Measurements from ENCODE around the gene ZNF576. TPM values are rescaled to one million over a fixed set of nuclear protein-coding genes. Genes with fewer than 3 reads are reported as not detected.
"Not testable (repeated sequence)": the region's sequence is repeated elsewhere in the genome, so short reads cannot be mapped to it uniquely, and the experiment has no call there.

ZNF576 gene
- total RNA-seq, 1 experiment from 2014 or later, result 6.2 TPM

- Histone ChIP-seq H3K36me3 (ENCODE audit: insufficient read depth, low read length) (no peaks in the 10 kb centered on the region), H3K9me2 (replicated peaks; ENCODE audit: insufficient read depth, low read length) (no peaks in the 10 kb centered on the region), H3K27me3 (ENCODE audit: low read length) (no peaks in the 10 kb centered on the region), H3K79me2 (ENCODE audit: low read length) (peaks cover 14% of the 10 kb centered on the region), H3K9me3 (ENCODE audit: low read length) (no peaks in the 10 kb centered on the region), H2AFZ (ENCODE audit: low read length) (no peak overlapping the region), H3K9ac (ENCODE audit: low read length) (no peak overlapping the region), H3K4me2 (ENCODE audit: low read depth, low read length, poor library complexity, severe bottlenecking) (no peak overlapping the region), H3K4me3 (ENCODE audit: low read length) (no peak overlapping the region), H3K27ac (ENCODE audit: low read length) (no peak overlapping the region), H4K20me1 (ENCODE audit: insufficient read depth, low read depth, low read length) (no peaks in the 10 kb centered on the region), H3K4me1 (ENCODE audit: low read length) (peaks cover 13% of the 10 kb centered on the region)
- DNase-seq, result no peak
Observed at GRCh38 chr19:43578787-43579186, 17.6 kb upstream of the ZNF576 start.

- Histone ChIP-seq H3K4me2 (ENCODE audit: low read depth, low read length, poor library complexity, severe bottlenecking) (no peak overlapping the region), H3K27me3 (ENCODE audit: low read length) (no peaks in the 10 kb centered on the region), H3K36me3 (ENCODE audit: insufficient read depth, low read length) (no peaks in the 10 kb centered on the region), H3K27ac (ENCODE audit: low read length) (no peak overlapping the region), H3K9me2 (replicated peaks; ENCODE audit: insufficient read depth, low read length) (no peaks in the 10 kb centered on the region), H3K4me3 (ENCODE audit: low read length) (no peak overlapping the region), H3K9ac (ENCODE audit: low read length) (no peak overlapping the region), H4K20me1 (ENCODE audit: insufficient read depth, low read depth, low read length) (no peaks in the 10 kb centered on the region), H3K4me1 (ENCODE audit: low read length) (peaks cover 3% of the 10 kb centered on the region), H3K9me3 (ENCODE audit: low read length) (no peaks in the 10 kb centered on the region), H3K79me2 (ENCODE audit: low read length) (no peaks in the 10 kb centered on the region), H2AFZ (ENCODE audit: low read length) (no peak overlapping the region)
- DNase-seq, result no peak
Observed at GRCh38 chr19:43581467-43581866, 14.9 kb upstream of the ZNF576 start.

DNA sequence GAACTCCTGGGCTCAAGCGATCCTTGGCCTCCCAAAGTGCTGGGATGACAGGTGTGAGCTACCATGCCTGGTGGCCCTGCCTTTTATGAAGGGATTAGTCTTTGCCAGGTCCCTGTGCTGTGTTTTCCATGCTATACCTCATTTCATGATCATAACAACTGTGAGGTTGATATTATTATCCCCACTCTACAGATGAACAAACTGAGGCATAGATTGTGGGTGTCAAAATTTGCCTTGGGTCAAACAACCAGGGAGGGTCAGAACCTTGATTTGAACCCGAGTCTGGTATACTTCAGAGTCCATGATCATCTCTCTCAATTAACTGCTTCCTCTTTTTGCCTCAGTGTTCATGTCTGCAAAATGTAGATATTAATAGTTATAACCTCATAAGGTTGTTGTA, 13.9 kb upstream of the ZNF576 start:
- no peak overlapping the region for H3K4me3 ChIP-seq (ENCODE audit: low read length)
- peaks cover 3% of the 10 kb centered on the region for H3K4me1 ChIP-seq (ENCODE audit: low read length)
- H3K27ac ChIP-seq (ENCODE audit: low read length), result no peak overlapping the region
- H3K9me3 ChIP-seq (ENCODE audit: low read length), result no peaks in the 10 kb centered on the region
- no peaks in the 10 kb centered on the region for H3K36me3 ChIP-seq (ENCODE audit: insufficient read depth, low read length)
- H3K9me2 ChIP-seq (replicated peaks; ENCODE audit: insufficient read depth, low read length), result no peaks in the 10 kb centered on the region
- no peaks in the 10 kb centered on the region for H3K27me3 ChIP-seq (ENCODE audit: low read length)
- H2AFZ ChIP-seq (ENCODE audit: low read length), result no peak overlapping the region
- no peaks in the 10 kb centered on the region for H3K79me2 ChIP-seq (ENCODE audit: low read length)
- no peaks in the 10 kb centered on the region for H4K20me1 ChIP-seq (ENCODE audit: insufficient read depth, low read depth, low read length)
- H3K9ac ChIP-seq (ENCODE audit: low read length), result no peak overlapping the region
- H3K4me2 ChIP-seq (ENCODE audit: low read depth, low read length, poor library complexity, severe bottlenecking), result no peak overlapping the region
- no peak for DNase-seq

- Histone ChIP-seq H3K27ac (ENCODE audit: low read length) (no peak overlapping the region), H3K9ac (ENCODE audit: low read length) (no peak overlapping the region), H3K9me2 (replicated peaks; ENCODE audit: insufficient read depth, low read length) (no peaks in the 10 kb centered on the region), H3K79me2 (ENCODE audit: low read length) (no peaks in the 10 kb centered on the region), H3K9me3 (ENCODE audit: low read length) (no peaks in the 10 kb centered on the region), H4K20me1 (ENCODE audit: insufficient read depth, low read depth, low read length) (no peaks in the 10 kb centered on the region), H3K36me3 (ENCODE audit: insufficient read depth, low read length) (no peaks in the 10 kb centered on the region), H2AFZ (ENCODE audit: low read length) (no peak overlapping the region), H3K4me2 (ENCODE audit: low read depth, low read length, poor library complexity, severe bottlenecking) (no peak overlapping the region), H3K4me1 (ENCODE audit: low read length) (peaks cover 3% of the 10 kb centered on the region), H3K4me3 (ENCODE audit: low read length) (no peak overlapping the region), H3K27me3 (ENCODE audit: low read length) (no peaks in the 10 kb centered on the region)
- no peak for DNase-seq
Observed at GRCh38 chr19:43584484-43584883, 11.9 kb upstream of the ZNF576 start.

DNA sequence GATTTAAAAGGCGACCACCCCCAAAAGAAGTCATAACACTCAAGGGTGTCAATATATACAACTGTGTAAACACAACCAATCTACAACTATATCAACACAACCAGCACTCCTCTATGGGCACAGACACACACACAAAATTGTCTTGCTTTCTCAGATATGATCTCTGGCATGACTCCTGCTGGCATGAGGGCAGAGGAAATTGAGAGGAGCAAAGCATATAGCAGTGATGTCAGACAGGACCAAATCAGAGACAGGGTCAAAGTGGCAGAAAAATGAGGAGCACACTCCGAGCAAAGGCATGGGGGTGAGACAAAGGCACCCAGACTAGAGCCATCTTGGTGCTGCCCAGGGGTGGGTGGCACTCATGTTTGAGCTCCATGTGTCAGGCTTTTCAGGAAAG, 10.0 kb upstream of the ZNF576 start:
- Histone ChIP-seq H3K27ac (ENCODE audit: low read length) (no peak overlapping the region), H3K79me2 (ENCODE audit: low read length) (no peaks in the 10 kb centered on the region), H3K9me3 (ENCODE audit: low read length) (no peaks in the 10 kb centered on the region), H3K9me2 (replicated peaks; ENCODE audit: insufficient read depth, low read length) (no peaks in the 10 kb centered on the region), H2AFZ (ENCODE audit: low read length) (no peak overlapping the region), H3K36me3 (ENCODE audit: insufficient read depth, low read length) (no peaks in the 10 kb centered on the region), H3K4me3 (ENCODE audit: low read length) (no peak overlapping the region), H3K4me1 (ENCODE audit: low read length) (no peaks in the 10 kb centered on the region), H4K20me1 (ENCODE audit: insufficient read depth, low read depth, low read length) (no peaks in the 10 kb centered on the region), H3K4me2 (ENCODE audit: low read depth, low read length, poor library complexity, severe bottlenecking) (no peak overlapping the region), H3K27me3 (ENCODE audit: low read length) (no peaks in the 10 kb centered on the region), H3K9ac (ENCODE audit: low read length) (no peak overlapping the region)
- DNase-seq, result no peak

- not testable (repeated sequence) for H3K36me3 ChIP-seq (ENCODE audit: insufficient read depth, low read length); H4K20me1 ChIP-seq (ENCODE audit: insufficient read depth, low read depth, low read length); H3K4me3 ChIP-seq (ENCODE audit: low read length); H3K9me3 ChIP-seq (ENCODE audit: low read length); H2AFZ ChIP-seq (ENCODE audit: low read length); H3K27ac ChIP-seq (ENCODE audit: low read length); DNase-seq; H3K4me2 ChIP-seq (ENCODE audit: low read depth, low read length, poor library complexity, severe bottlenecking); H3K79me2 ChIP-seq (ENCODE audit: low read length); H3K27me3 ChIP-seq (ENCODE audit: low read length); H3K4me1 ChIP-seq (ENCODE audit: low read length); H3K9ac ChIP-seq (ENCODE audit: low read length); H3K9me2 ChIP-seq (replicated peaks; ENCODE audit: insufficient read depth, low read length)
Observed at GRCh38 chr19:43587029-43587428, 9.4 kb upstream of the ZNF576 start.

- Histone ChIP-seq H3K36me3 (ENCODE audit: insufficient read depth, low read length) (peaks cover 3% of the 10 kb centered on the region; the same call in 1 of the 2 replicates), H4K20me1 (ENCODE audit: insufficient read depth, low read depth, low read length) (no peaks in the 10 kb centered on the region), H3K9ac (ENCODE audit: low read length) (no peak overlapping the region), H2AFZ (ENCODE audit: low read length) (no peak overlapping the region), H3K9me3 (ENCODE audit: low read length) (no peaks in the 10 kb centered on the region), H3K27ac (ENCODE audit: low read length) (no peak overlapping the region), H3K9me2 (replicated peaks; ENCODE audit: insufficient read depth, low read length) (no peaks in the 10 kb centered on the region), H3K4me3 (ENCODE audit: low read length) (no peak overlapping the region), H3K79me2 (ENCODE audit: low read length) (peaks cover 11% of the 10 kb centered on the region; the same call in 1 of the 2 replicates), H3K4me2 (ENCODE audit: low read depth, low read length, poor library complexity, severe bottlenecking) (no peak overlapping the region), H3K27me3 (ENCODE audit: low read length) (no peaks in the 10 kb centered on the region), H3K4me1 (ENCODE audit: low read length) (peaks cover 6% of the 10 kb centered on the region; the same call in 1 of the 2 replicates)
- no peak for DNase-seq
Observed at GRCh38 chr19:43589277-43589676, 7.1 kb upstream of the ZNF576 start.

DNA sequence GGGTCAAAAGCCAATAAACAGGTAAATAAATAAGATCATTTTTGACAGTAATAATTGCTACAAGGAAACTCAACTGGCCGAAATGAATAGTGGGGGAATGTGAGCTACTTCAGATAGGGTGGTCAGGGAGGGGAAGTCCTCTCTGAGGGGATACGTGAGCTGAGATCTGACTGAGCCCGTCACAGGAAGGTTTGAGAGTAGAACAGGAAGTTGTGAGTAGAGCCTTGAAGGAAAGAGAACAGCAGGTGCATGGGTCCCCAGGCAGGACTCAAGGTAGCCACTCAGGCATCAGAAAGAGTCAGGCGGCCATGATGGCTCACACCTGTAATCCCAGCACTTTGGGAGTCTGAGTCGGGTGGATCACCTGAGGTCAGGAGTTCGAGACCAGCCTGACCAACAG, 6.7 kb upstream of the ZNF576 start:
- Histone ChIP-seq H3K27ac (ENCODE audit: low read length) (no peak overlapping the region), H3K4me1 (ENCODE audit: low read length) (peaks cover 6% of the 10 kb centered on the region; the same call in 1 of the 2 replicates), H3K9me2 (replicated peaks; ENCODE audit: insufficient read depth, low read length) (no peaks in the 10 kb centered on the region), H2AFZ (ENCODE audit: low read length) (no peak overlapping the region), H3K4me3 (ENCODE audit: low read length) (no peak overlapping the region), H3K9ac (ENCODE audit: low read length) (no peak overlapping the region), H3K79me2 (ENCODE audit: low read length) (peaks cover 12% of the 10 kb centered on the region; the same call in 1 of the 2 replicates), H4K20me1 (ENCODE audit: insufficient read depth, low read depth, low read length) (no peaks in the 10 kb centered on the region), H3K27me3 (ENCODE audit: low read length) (no peaks in the 10 kb centered on the region), H3K9me3 (ENCODE audit: low read length) (no peaks in the 10 kb centered on the region), H3K4me2 (ENCODE audit: low read depth, low read length, poor library complexity, severe bottlenecking) (no peak overlapping the region), H3K36me3 (ENCODE audit: insufficient read depth, low read length) (peaks cover 3% of the 10 kb centered on the region; the same call in 1 of the 2 replicates)
- DNase-seq, result no peak
